Fibroblast of skin of abdomen (primary cell): Measurements from ENCODE around the gene KCNE4.

Experiments
- DNase-seq: peaks from one replicate; pipeline ENCODE4 v3.0.0-alpha.2; 2013

Gene KCNE4

DNA sequence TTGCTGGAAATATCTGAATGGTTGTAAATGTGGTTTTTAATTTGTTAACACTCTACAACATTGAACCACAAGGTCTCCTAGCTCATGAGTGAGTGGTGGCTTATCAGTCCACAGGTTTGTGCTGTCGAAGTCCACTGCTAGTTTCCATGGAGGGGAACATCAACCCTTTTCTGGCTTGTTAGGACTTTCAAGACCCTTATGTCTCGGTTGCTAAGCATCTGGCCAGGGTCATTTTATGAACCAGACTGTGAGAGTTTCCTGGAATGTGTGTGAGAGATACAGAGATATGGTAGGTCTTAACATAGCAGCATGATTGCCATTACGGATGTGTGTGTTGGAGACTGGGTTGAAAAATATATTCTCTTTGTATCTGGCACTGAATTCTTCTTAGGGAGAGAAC lies 36.9 kb downstream of the KCNE4 start:
- DNase-seq = no peak

GRCh38 chr2:223090039-223090438 lies 38.0 kb downstream of the KCNE4 start:
- DNase-seq = no peak

GRCh38 chr2:223090540-223091235 lies 38.7 kb downstream of the KCNE4 start:
- no peak for DNase-seq

GRCh38 chr2:223092667-223093066 lies 40.7 kb downstream of the KCNE4 start:
- DNase-seq = no peak

- DNase-seq = peak; percentile 82
These were observed 41.6 kb downstream of the KCNE4 start for GRCh38 chr2:223093436-223094241.

- no peak for DNase-seq
These were observed 43.2 kb downstream of the KCNE4 start for GRCh38 chr2:223095207-223095606.

DNA sequence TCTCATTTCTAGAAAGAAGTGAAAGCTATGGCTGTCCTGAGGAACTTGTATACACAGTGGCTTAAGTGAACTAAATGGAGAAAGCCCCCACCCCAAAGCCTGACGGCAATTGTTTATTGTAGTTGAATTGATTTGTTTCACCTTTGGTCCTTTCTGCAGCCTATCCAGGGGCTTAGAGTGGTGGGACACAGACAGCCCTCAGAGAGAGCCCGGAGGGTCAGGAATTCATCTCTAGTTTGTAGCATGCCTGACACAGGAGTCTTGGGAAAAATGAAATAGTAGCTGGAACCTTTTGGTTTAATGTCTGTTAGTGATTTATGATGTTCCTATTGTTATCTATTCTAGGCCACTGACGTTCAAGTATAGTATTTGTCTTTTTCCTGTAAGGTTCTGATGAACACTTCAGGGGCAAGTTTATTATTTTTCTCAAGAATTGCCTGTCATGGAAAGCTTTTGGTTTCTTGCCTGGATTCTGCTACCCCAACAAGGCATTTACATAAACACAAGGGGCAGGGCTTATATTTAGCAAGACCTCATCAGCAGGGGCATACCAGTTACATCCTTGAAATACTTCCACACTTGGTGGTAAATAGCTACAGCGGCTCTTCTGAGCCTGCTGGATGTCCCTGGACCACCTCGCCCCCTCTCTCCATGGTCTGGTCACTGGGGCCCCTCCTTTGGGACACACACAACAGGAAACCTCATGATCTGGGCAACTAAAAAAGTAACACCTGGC lies 44.4 kb downstream of the KCNE4 start:
- DNase-seq = no peak

- no peak for DNase-seq
These were observed 45.9 kb downstream of the KCNE4 start for GRCh38 chr2:223097888-223098383.

- DNase-seq = no peak
These were observed 47.6 kb downstream of the KCNE4 start for GRCh38 chr2:223099561-223099960.

DNA sequence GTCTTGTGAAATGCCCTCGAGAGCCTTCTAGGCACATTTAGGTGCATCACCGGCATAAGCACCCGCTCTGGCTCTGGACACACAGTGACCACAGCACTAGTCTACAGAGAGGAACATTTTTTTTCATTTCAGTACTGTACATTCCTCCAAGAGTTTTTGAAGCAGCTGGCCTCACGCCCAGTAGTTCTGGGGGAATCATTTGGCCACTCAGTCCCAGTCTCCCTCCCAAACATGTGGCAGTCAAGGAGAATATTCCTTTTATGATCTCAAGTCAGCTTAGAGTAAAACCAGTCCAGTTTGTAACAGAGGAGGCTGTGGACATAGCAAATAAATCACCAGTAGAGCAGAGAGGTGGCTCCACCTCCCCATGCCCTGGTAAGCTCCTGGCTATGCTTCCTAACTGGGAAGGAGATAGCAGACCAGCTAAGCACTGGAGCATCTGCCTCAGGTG lies 48.1 kb downstream of the KCNE4 start:
- peak; percentile 93 for DNase-seq

GRCh38 chr2:223101340-223102039 lies 49.5 kb downstream of the KCNE4 start:
- peak; percentile 68 for DNase-seq

GRCh38 chr2:223102040-223102400 lies 50.0 kb downstream of the KCNE4 start:
- no peak for DNase-seq

GRCh38 chr2:223102450-223102849 lies 50.5 kb downstream of the KCNE4 start:
- no peak for DNase-seq

DNA sequence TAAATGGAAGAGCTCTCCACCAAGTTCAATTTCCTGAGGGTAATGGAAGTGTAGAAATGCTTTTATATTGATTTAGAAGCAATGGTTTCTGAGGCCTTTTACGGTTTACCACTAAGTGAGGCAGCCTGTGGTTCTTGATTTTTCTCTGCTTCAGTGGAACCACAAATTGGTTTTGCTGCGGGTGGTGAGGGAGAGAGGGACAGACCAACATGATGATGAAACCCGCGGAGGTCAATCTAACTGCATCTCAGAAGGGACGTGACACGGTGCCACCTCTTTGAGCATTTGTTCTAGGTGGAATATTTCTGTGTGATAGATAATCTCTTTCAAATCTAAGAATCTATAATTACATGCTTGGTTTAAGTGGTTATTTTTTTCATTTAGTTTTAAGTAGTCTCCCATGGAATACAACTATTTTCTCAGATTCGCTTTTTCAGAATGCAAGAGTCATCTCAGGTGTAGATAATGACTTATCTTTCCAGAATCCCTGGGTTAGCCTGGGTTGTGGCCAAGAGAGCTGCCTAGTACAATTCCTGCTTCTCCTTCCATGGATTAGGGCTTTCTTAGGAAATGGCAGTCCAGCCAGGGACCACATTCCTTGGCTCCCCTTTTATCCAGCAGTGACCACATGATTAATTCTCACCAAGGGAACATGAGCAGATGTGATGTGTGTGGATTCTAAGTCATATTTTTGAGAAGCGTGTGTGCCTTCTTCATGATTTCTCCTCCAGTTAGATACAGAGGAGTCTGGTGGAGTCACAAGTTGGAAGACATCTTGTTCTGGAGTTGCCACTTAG lies 52.5 kb downstream of the KCNE4 start:
- no peak for DNase-seq
